Choroid plexus epithelial cell (primary cell): ENCODE data around the gene SEPTIN5.

Experiments used
- DNase-seq: peaks from one replicate; pipeline ENCODE4 v3.0.0-alpha.2; 2010; ENCODE audit warnings: low read depth
- H3K4me3 ChIP-seq: 2 replicates; pipeline ENCODE4 v1.5.1; 2011; ENCODE audit warnings: low read depth, mild to moderate bottlenecking, control low read depth, low read length, moderate library complexity
- CTCF ChIP-seq: conservative IDR thresholded peaks from 2 replicates; pipeline ENCODE4 v1.5.1; 2011; ENCODE audit warnings: low read depth, mild to moderate bottlenecking, control low read depth, inconsistent platforms, low read length, moderate library complexity

Gene SEPTIN5

GRCh38 chr22:19701420-19702145, 12.7 kb upstream of the SEPTIN5 start:
- H3K4me3 ChIP-seq = no peak overlapping the region
- no peak for TF ChIP-seq CTCF
- DNase-seq = no peak

GRCh38 chr22:19703869-19704268, 10.4 kb upstream of the SEPTIN5 start:
- no peak for DNase-seq
- no peak for TF ChIP-seq CTCF

DNA sequence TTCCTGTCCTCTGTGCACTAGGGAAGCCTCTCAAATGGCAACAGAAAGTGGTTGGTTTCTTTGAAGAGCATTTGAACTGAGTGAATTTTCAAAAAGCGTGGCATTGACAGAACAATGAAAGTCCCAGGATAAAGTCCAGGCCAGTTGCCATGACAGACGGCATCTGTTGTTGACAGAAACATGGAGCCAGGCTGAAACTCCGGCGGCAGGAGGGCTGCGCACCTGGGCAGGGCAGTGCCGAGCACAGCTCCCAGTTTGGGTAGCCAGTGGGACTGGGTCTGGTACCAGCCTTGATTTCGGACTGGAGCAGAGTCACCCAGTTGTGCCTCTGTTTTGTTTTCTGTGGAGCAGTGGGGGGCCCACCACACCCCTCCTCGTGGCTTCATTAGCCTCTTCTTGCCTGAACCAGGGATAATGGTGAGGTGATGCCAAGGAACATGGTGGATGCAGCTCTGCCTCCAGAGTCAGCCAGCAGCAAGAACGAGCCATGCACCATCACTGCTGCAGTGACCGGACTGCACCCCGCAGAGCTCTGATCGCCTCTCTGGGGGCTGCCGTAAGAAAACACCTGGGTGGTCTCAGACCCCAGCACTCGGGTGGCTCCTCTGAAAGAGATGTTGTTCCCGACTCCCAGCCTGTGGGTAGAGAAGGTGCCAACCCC, 9.8 kb upstream of the SEPTIN5 start:
- no peak for DNase-seq
- no peak for TF ChIP-seq CTCF
- no peak overlapping the region for H3K4me3 ChIP-seq

More at GRCh38 chr22:19703869-19704268, 10.4 kb upstream of the SEPTIN5 start:
- H3K4me3 ChIP-seq = no peak overlapping the region

DNA sequence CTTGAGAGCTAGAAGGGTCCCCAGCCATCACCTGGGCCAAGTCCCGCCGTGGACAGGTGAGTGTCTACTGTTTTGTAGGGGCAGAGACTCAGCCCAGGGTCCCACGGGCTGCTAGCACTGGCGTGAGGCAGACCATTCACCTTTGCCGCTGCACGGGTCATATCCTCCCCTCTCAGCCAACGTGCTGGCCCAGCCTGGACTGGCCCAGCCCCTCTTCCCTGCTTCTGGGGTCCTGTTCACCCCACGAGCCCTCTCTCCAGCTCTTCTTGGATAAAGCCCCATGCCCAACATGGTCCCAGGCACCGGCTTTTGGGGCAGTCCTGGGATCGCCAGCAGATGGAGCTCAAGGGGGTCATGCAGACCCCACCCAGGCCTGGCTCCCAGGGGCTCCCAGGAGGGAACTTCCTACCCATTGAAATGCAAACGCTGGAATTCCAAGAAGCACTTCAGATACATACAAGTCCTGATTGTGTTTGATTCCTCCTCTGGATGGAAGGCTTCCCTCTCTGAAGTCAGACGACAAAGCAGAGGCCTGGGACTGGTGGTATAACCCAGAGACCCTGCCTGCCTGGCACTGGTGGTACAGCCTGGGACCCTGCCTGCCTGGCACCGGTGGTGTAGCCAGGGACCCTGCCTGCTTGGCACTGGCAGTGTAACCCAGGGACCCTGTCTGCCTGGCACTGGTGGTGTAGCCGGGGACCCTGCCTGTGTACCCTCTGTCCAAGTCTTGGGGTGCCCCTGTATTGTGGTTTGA, 8.9 kb upstream of the SEPTIN5 start:
- DNase-seq = no peak
- TF ChIP-seq CTCF = peak; percentile 16
- no peak overlapping the region for H3K4me3 ChIP-seq

- no peak for TF ChIP-seq CTCF
- H3K4me3 ChIP-seq = no peak overlapping the region
Observed at GRCh38 chr22:19706661-19707151, 7.6 kb upstream of the SEPTIN5 start.

DNA sequence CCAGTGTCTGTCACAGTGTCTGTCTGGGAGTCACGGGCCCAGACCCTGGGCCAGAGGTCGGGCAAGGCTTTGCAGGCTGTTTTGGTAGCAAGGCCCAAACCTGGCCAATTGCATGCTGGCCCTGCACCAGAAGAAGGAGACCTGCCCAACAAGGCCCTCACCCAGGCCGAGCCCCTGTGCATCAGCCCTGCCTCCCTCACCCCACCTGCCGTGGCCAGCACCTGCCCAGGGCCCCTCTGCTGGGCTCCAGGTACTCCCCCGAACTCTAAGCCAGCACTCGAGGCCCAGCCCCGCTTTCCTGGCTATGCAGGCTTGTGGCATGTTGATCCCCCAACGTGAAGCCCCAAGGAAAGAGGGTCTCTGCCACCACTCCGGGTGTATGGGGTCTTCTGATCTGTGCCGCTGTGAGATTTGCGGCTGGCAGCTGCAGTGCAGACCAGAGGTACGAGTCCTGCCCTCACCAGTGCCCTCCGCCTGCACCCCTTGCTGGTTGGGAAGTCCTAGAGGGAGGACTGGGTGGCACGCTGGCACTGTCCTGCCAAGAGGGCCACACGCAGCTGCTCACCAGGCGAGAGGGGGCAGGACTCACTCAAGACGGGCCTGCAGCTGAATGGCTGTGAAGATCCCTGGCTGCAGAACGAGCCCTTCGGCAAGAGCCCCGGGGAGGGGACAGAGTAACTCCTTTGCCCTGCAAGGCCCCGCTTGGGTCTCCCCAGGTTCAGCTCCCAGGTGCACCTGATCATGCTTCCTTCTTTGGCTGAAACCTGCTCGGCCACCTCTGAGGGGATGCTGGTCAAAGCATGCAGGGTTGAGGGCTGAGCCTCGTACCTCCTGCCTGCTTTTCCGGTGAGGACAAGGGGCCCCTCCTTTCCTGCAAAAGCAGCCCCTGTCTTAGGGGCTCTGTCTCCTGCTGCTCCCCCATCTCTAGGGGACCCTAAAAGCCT, 6.7 kb upstream of the SEPTIN5 start:
- DNase-seq = no peak
- no peak overlapping the region for H3K4me3 ChIP-seq
- TF ChIP-seq CTCF = no peak

More at GRCh38 chr22:19706661-19707151, 7.6 kb upstream of the SEPTIN5 start:
- no peak for DNase-seq
